ENCODE data around the gene NPRL2. TPM values are rescaled to one million over a fixed set of nuclear protein-coding genes. Genes with fewer than 3 reads are reported as not detected.
A peak's percentile ranks its signal among the peaks of the same experiment; 100 is the strongest.

Gene NPRL2
- total and polyA plus RNA-seq, 2 of the 13 experiments (the other 11 are each of a cell fraction or from before 2014, with no cell fraction given) = 30.6 to 51.4 TPM

DNA sequence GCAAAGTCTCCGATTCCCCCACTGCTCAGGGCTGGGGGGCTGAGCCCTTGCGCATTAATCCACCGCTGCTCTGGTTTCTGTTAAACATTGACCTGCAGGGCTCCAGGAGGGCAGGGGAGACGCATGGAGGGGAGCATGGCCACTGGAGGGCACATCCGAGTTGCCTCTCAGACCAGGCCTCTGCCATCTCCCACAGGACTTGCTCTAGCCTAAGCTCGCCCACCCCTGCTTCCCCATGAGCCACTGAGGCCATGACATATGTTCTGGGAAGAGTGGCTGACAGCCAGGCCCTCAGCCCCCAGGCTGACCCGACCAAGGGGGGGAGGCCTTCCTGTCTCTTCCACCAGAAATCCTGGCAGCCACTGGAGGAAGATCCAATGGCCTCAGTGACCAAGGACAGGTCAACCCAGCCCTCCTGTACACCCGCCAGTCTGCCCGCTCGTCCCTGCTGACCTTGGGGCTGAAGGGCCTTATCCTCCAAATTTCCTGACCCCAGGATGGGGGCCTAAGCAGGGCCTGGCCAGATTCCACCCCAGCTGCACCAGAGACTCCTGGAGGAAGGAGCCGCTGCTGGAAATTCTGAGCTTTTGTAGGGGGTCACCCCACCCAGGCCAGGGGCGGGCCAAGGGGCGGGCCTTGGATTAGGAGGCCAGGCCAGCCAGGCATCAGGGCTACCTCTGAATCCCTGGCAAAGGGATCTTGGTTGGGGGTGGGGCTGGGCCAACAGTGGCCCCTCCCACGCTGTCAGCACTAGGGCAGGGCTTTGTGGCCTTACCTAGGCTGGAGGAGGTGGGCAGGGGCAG lies 47.4 kb downstream of the NPRL2 start, which contains the start of gene HYAL1 (continued):
- TF ChIP-seq ZBTB8A (CRISPR knock-in tag; IDR thresholded peaks at IDR 0.05; ENCODE audit: borderline replicate concordance, low read depth) (no peak), RXRB (CRISPR knock-in tag; IDR thresholded peaks at IDR 0.05; ENCODE audit: borderline replicate concordance) (peak; percentile 34; the same call in 1 of the 2 replicates), ZNF567 (CRISPR knock-in tag; IDR thresholded peaks at IDR 0.05; ENCODE audit: borderline replicate concordance) (no peak), ZNF747 (CRISPR knock-in tag; IDR thresholded peaks at IDR 0.05; ENCODE audit: borderline replicate concordance) (peak; percentile 60; the same call in 1 of the 2 replicates), ZNF709 (CRISPR knock-in tag; IDR thresholded peaks at IDR 0.05) (peak; percentile 72; the same call in 1 of the 2 replicates), ZSCAN9 (CRISPR knock-in tag; IDR thresholded peaks at IDR 0.05; ENCODE audit: borderline replicate concordance) (peak; percentile 80; the same call in 1 of the 2 replicates), KAT7 (CRISPR knock-in tag; IDR thresholded peaks at IDR 0.05; ENCODE audit: borderline replicate concordance) (no peak; the same call in 1 of the 2 replicates), ATM (IDR thresholded peaks at IDR 0.05; ENCODE audit: borderline replicate concordance) (no peak), ZNF547 (CRISPR knock-in tag; IDR thresholded peaks at IDR 0.05) (peak; percentile 82), SALL2 (CRISPR knock-in tag; IDR thresholded peaks at IDR 0.05) (no peak; the same call in 1 of the 2 replicates), ZNF160 (CRISPR knock-in tag; IDR thresholded peaks at IDR 0.05) (peak; percentile 82; the same call in 1 of the 2 replicates), ZNF326 (CRISPR knock-in tag; IDR thresholded peaks at IDR 0.05; ENCODE audit: borderline replicate concordance) (no peak), ZIK1 (CRISPR knock-in tag; IDR thresholded peaks at IDR 0.05; ENCODE audit: borderline replicate concordance, low read depth) (no peak), LCORL (IDR thresholded peaks at IDR 0.05) (no peak), LCORL (CRISPR knock-in tag; IDR thresholded peaks at IDR 0.05) (peak; percentile 80), ZNF746 (CRISPR knock-in tag; IDR thresholded peaks at IDR 0.05) (no peak), NR1H2 (CRISPR knock-in tag; IDR thresholded peaks at IDR 0.05; ENCODE audit: borderline replicate concordance, low read depth) (no peak), SMAD9 (CRISPR knock-in tag; IDR thresholded peaks at IDR 0.05) (no peak), PHB2 (IDR thresholded peaks at IDR 0.05; ENCODE audit: partially characterized antibody) (no peak), CEBPB (IDR thresholded peaks at IDR 0.05; ENCODE audit: borderline replicate concordance, low read depth, low read length) (no peak)
- TF ChIP-seq, protein P1, sequence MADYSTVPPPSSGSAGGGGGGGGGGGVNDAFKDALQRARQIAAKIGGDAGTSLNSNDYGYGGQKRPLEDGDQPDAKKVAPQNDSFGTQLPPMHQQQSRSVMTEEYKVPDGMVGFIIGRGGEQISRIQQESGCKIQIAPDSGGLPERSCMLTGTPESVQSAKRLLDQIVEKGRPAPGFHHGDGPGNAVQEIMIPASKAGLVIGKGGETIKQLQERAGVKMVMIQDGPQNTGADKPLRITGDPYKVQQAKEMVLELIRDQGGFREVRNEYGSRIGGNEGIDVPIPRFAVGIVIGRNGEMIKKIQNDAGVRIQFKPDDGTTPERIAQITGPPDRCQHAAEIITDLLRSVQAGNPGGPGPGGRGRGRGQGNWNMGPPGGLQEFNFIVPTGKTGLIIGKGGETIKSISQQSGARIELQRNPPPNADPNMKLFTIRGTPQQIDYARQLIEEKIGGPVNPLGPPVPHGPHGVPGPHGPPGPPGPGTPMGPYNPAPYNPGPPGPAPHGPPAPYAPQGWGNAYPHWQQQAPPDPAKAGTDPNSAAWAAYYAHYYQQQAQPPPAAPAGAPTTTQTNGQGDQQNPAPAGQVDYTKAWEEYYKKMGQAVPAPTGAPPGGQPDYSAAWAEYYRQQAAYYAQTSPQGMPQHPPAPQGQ (CRISPR knock-in tag; IDR thresholded peaks at IDR 0.05; ENCODE audit: borderline replicate concordance) = no peak
- TF ChIP-seq, protein P2, sequence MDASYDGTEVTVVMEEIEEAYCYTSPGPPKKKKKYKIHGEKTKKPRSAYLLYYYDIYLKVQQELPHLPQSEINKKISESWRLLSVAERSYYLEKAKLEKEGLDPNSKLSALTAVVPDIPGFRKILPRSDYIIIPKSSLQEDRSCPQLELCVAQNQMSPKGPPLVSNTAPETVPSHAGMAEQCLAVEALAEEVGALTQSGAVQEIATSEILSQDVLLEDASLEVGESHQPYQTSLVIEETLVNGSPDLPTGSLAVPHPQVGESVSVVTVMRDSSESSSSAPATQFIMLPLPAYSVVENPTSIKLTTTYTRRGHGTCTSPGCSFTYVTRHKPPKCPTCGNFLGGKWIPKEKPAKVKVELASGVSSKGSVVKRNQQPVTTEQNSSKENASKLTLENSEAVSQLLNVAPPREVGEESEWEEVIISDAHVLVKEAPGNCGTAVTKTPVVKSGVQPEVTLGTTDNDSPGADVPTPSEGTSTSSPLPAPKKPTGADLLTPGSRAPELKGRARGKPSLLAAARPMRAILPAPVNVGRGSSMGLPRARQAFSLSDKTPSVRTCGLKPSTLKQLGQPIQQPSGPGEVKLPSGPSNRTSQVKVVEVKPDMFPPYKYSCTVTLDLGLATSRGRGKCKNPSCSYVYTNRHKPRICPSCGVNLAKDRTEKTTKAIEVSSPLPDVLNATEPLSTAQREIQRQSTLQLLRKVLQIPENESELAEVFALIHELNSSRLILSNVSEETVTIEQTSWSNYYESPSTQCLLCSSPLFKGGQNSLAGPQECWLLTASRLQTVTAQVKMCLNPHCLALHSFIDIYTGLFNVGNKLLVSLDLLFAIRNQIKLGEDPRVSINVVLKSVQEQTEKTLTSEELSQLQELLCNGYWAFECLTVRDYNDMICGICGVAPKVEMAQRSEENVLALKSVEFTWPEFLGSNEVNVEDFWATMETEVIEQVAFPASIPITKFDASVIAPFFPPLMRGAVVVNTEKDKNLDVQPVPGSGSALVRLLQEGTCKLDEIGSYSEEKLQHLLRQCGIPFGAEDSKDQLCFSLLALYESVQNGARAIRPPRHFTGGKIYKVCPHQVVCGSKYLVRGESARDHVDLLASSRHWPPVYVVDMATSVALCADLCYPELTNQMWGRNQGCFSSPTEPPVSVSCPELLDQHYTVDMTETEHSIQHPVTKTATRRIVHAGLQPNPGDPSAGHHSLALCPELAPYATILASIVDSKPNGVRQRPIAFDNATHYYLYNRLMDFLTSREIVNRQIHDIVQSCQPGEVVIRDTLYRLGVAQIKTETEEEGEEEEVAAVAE (CRISPR knock-in tag; IDR thresholded peaks at IDR 0.05; ENCODE audit: borderline replicate concordance) = no peak

Data from HepG2 (cell line).